Heart left ventricle (tissue), 16 donors: ENCODE measurements around the gene PTPRK. TPM values are rescaled to one million over a fixed set of nuclear protein-coding genes. Genes with fewer than 3 reads are reported as not detected.
A peak's percentile ranks its signal among the peaks of the same experiment; 100 is the strongest.

Experiments used
- ATAC-seq, 4 donors: fragments of 200-7000 bp; cut with Tn5 transposase; one replicate each; pipeline ENCODE4 v1.9.1; 2020 to 2022; ENCODE audit warnings: moderate library complexity in 4 of 4, mild to moderate bottlenecking in 3 of 4, moderate number of reproducible peaks in 1 of 4
- DNase-seq, 5 donors: peaks; one replicate each; pipeline ENCODE4 v3.0.0-alpha.2; 2020
- H3K27ac ChIP-seq, 12 donors: fragments of 200-600 bp; sonication (generic) in 4 of 12; one replicate each; pipeline versions ENCODE4 v1.5.0 to v1.8.0; 2016 to 2022; ENCODE audit warnings: mild to moderate bottlenecking in 2 of 12
- H3K27me3 ChIP-seq, 9 donors: fragments of 200-600 bp; sonication (generic) in 2 of 9; one replicate each; pipeline versions ENCODE4 v1.5.1 to v1.8.0; 2016 to 2022; ENCODE audit warnings: mild to moderate bottlenecking in 3 of 9
- H3K36me3 ChIP-seq, 9 donors: fragments of 200-600 bp; sonication (generic) in 2 of 9; one replicate each; pipeline versions ENCODE4 v1.5.0 to v1.8.0; 2018 to 2022; ENCODE audit warnings: mild to moderate bottlenecking in 2 of 9
- H3K4me1 ChIP-seq, 12 donors: fragments of 200-600 bp; sonication (generic) in 4 of 12; one replicate each; pipeline versions ENCODE4 v1.5.0 to v1.8.0; 2016 to 2022; ENCODE audit warnings: mild to moderate bottlenecking in 3 of 12
- H3K4me3 ChIP-seq, 12 donors: fragments of 200-600 bp; sonication (generic) in 4 of 12; one replicate each; pipeline versions ENCODE4 v1.5.0 to v1.8.0; 2017 to 2022; ENCODE audit warnings: mild to moderate bottlenecking in 9 of 12, moderate library complexity in 4 of 12
- H3K9me3 ChIP-seq, 12 donors: fragments of 200-600 bp; sonication (generic) in 4 of 12; one replicate each; pipeline versions ENCODE4 v1.5.0 to v1.8.0; 2016 to 2022; ENCODE audit warnings: mild to moderate bottlenecking in 1 of 12
- CTCF ChIP-seq, 12 donors: fragments of 200-600 bp; sonication (generic) in 4 of 12; IDR thresholded peaks; one replicate each; pipeline versions ENCODE4 v1.5.0 to v1.8.0; 2018 to 2022; ENCODE audit warnings: antibody characterized with exemption in 12 of 12, mild to moderate bottlenecking in 5 of 12
- POLR2A ChIP-seq, 2 donors: fragments of 450-650 bp; IDR thresholded peaks; one replicate each; pipeline ENCODE4 v1.6.1; 2017; ENCODE audit warnings: antibody characterized with exemption in 2 of 2, mild to moderate bottlenecking in 2 of 2, moderate library complexity in 2 of 2
- WGBS, 4 donors: extraction: QIAGEN DNeasy Blood & Tissue Kit in 2 of 4; methylation state at CpG; one replicate each; pipeline versions ENCODE4 v1.1.5 to v1.1.7; 2013 to 2018; 5-methylcytosine and 5-hydroxymethylcytosine counted together
- intact Hi-C, 10 donors: fragments of 100-400 bp; cut with DNase I; formaldehyde crosslinking; loops; one replicate each; pipeline versions ENCODE4 v1.11.1 to v1.14.2; 2022
- polyA plus RNA-seq, 2 donors: library from polyadenylated mRNA; stranded (reverse); fragments of 200-250 nt; gene quantifications; one replicate each; pipeline ENCODE4 v1.2.3, GENCODE V29; 2013
- total RNA-seq, 9 donors: library from RNA; depleted of rRNA in 2 of 9; stranded (reverse); fragments of >200 nt in 2 of 9; fragmentation: NEBNext Ultra II Directional in 3 of 9; extraction: Animal tissue kit (Norgen Biotek cat#: 25700) in 3 of 9; gene quantifications; one replicate each; pipeline versions ENCODE4 v1.1.0 to v1.2.4, GENCODE V29; 2016 to 2023
- donor health status: ischemic (EF 13 %, LVEDD 7.1; RV severe dilation, severe dysfunction).
- donor health status: healthy with polysubstance abuse.
- donor health status: DM: no; HTN: yes; CAD: no.
- donor health status: DM: no; HTN: no; CAD: no.
- donor health status: ischemic (EF 25% LVEDD 6.9; RV normal size, moderate dysfunction).
- donor health status: ischemic (EF 25% LVEDD 5.7; RV mildly dilated, moderate dysfunction).
- donor health status: healthy.
- donor health status: DM: yes; HTN: yes; CAD: no.
- donor health status: ischemic (EF 35%, LVEDD 5.7; RV mildly dilated, moderate dysfunction).
- donor health status: nonischemic (EF 11% LVEDD 7.7; RV severe dilation, severe dysfunction).
- donor health status: DM: yes; HTN: yes; CAD: no.
- donor health status: PGD.
- donor health status: ischemic (EF 29% LVEDD 5.4; RV normal size, mild dysfunction).
- donor health status: nonischemic (EF 23%, LVEDD 6.1; RV moderate dilation, normal function).

Gene PTPRK
- total and polyA plus RNA-seq, 11 donors: 5.4 to 50.8 (median 38.5) TPM

GRCh38 chr6:127956956-127957355 lies 563.4 kb downstream of the PTPRK start:
- Histone ChIP-seq H3K9me3 (no peaks in the 10 kb centered on the region), H3K27me3 (no peaks in the 10 kb centered on the region), H3K36me3 (no peaks in the 10 kb centered on the region), H3K27ac (no peak overlapping the region), H3K4me3 (no peak overlapping the region), H3K4me1 (no peaks in the 10 kb centered on the region)
- 72 to 85% (median 76%) methylated on average over 2 of the region's 2 CpGs for WGBS, 4 donors
- DNase-seq (no peak), ATAC-seq (no peak)
- intact Hi-C loops: no loop called here
- no peak for TF ChIP-seq POLR2A (IDR thresholded peaks at IDR 0.05)
- TF ChIP-seq CTCF (IDR thresholded peaks at IDR 0.05): no peak

- peak in 1 of 4 donors; percentile 42 for ATAC-seq
- intact Hi-C loops: no loop called here
Observed at GRCh38 chr6:127956260-127956888, 564.0 kb downstream of the PTPRK start.

GRCh38 chr6:127954082-127954481 lies 566.3 kb downstream of the PTPRK start:
- 93 to 99% (median 94%) methylated on average over 4 of the region's 4 CpGs for WGBS, 4 donors
- DNase-seq (no peak), ATAC-seq (no peak)
- Histone ChIP-seq H3K27me3 (no peaks in the 10 kb centered on the region), H3K4me3 (no peak overlapping the region), H3K36me3 (no peaks in the 10 kb centered on the region), H3K9me3 (no peaks in the 10 kb centered on the region), H3K4me1 (peaks cover 0 to 7% (median 0%) of the 10 kb centered on the region in 12 donors), H3K27ac (no peak overlapping the region)
- TF ChIP-seq CTCF (IDR thresholded peaks at IDR 0.05) (no peak), POLR2A (IDR thresholded peaks at IDR 0.05) (no peak)
- intact Hi-C loops: no loop called here

More at GRCh38 chr6:127956260-127956888, 564.0 kb downstream of the PTPRK start:
- Histone ChIP-seq H3K4me1 (no peaks in the 10 kb centered on the region), H3K36me3 (no peaks in the 10 kb centered on the region), H3K4me3 (no peak overlapping the region), H3K27me3 (no peaks in the 10 kb centered on the region), H3K27ac (no peak overlapping the region), H3K9me3 (no peaks in the 10 kb centered on the region)
- 75 to 85% (median 80%) methylated on average over 6 of the region's 6 CpGs for WGBS, 4 donors
- no peak for DNase-seq
- no peak for TF ChIP-seq CTCF (IDR thresholded peaks at IDR 0.05)

GRCh38 chr6:127952831-127953230 lies 567.6 kb downstream of the PTPRK start:
- DNase-seq (no peak), ATAC-seq (no peak)
- Histone ChIP-seq H3K4me1 (peaks cover 0 to 7% (median 0%) of the 10 kb centered on the region in 12 donors), H3K9me3 (no peaks in the 10 kb centered on the region), H3K4me3 (no peak overlapping the region), H3K36me3 (no peaks in the 10 kb centered on the region), H3K27me3 (no peaks in the 10 kb centered on the region), H3K27ac (no peak overlapping the region)
- intact Hi-C loops: no loop called here
- whole genome bisulfite sequencing, 4 donors: 76 to 83% (median 82%) methylated on average over 4 of the region's 4 CpGs
- TF ChIP-seq CTCF (IDR thresholded peaks at IDR 0.05) (no peak), POLR2A (IDR thresholded peaks at IDR 0.05) (no peak)
